Fibroblast of villous mesenchyme (primary cell): Measurements from ENCODE around the gene ADCY9. TPM values are rescaled to one million over a fixed set of nuclear protein-coding genes. Genes with fewer than 3 reads are reported as not detected.
"Not testable (repeated sequence)": the region's sequence is repeated elsewhere in the genome, so short reads cannot be mapped to it uniquely, and the experiment has no call there.

Source experiments
- DNase-seq: peaks from one replicate; pipeline ENCODE4 v3.0.0-alpha.2; 2010; ENCODE audit warnings: low read depth
- H3K4me3 ChIP-seq: 2 replicates; pipeline ENCODE4 v1.5.1; 2011; ENCODE audit warnings: low read depth, mild to moderate bottlenecking, low read length
- total RNA-seq: library from RNA; depleted of rRNA; stranded (reverse); fragments of >200 nt; gene quantifications from 2 replicates; pipeline ENCODE4 v1.2.3, GENCODE V29; 2012
- TF ChIP-seq, protein P1 (sequence below): IDR thresholded peaks from 2 replicates; pipeline ENCODE4 v1.5.1; 2012; ENCODE audit warnings: low read depth, mild to moderate bottlenecking, low read length; ENCODE audit not compliant: insufficient read depth

ADCY9 gene
- total RNA-seq, 1 donor, result 38.0 TPM

DNA sequence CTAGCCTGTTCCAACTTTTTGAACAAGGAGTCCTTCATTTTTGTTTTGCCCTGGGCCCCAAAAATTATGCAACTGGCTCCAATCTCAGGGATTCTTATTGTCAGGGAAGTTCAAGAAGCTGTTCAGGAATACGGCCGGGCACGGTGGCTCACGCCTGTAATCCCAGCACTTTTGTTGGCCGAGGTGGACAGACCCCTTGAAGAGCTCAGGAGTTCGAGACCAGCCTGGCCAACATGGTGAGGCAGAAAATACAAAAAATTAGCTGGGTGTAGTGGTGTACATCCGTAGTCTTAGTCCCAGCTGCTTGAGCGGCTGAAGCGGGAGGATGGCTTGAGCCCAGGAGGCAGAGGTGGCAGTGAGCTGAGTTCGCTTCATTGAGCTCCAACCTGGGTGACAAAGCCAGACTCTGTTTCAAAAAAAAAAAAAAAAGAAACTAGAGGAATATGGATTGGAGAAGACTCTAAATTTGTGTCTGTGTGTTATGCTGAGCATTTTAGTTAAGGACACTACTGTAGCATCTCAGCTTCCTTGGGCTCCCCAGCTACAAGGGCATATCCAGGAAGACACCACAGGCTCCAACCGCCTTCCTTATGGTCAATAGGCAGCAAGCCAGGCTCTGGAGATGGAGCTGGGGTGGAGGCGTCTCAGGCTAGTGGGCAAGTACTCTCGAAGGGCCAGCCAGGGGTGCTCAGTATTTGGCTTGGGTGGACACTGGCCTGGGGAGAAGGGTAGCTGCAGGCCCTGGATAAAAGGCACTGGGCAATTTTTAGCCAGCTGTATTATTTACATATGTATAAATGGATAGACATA lies 179.0 kb downstream of the ADCY9 start:
- H3K4me3 ChIP-seq, result no peak overlapping the region
- TF ChIP-seq, protein P1, sequence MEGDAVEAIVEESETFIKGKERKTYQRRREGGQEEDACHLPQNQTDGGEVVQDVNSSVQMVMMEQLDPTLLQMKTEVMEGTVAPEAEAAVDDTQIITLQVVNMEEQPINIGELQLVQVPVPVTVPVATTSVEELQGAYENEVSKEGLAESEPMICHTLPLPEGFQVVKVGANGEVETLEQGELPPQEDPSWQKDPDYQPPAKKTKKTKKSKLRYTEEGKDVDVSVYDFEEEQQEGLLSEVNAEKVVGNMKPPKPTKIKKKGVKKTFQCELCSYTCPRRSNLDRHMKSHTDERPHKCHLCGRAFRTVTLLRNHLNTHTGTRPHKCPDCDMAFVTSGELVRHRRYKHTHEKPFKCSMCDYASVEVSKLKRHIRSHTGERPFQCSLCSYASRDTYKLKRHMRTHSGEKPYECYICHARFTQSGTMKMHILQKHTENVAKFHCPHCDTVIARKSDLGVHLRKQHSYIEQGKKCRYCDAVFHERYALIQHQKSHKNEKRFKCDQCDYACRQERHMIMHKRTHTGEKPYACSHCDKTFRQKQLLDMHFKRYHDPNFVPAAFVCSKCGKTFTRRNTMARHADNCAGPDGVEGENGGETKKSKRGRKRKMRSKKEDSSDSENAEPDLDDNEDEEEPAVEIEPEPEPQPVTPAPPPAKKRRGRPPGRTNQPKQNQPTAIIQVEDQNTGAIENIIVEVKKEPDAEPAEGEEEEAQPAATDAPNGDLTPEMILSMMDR, result no peak
- DNase-seq, result no peak

DNA sequence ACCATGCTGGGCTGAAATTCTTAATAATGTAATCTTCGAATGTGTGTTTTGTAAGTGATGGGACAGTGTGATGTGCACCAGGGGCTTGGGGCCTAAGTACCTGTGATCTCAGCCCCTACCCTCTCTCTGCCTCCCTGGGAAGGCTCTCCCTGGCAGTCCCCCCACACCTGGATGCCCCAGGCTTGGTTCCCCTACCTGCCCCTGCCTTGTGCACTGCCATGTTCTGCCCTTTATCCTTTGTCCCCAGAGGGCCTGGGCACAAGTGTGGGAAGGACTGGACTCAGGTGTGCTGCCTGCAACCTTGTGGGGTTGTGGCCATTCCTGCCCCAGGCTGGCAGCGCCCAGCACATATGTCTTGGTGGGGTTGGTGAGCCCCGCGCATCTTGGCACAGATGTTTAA lies 180.3 kb downstream of the ADCY9 start:
- no peak for DNase-seq
- H3K4me3 ChIP-seq, result no peak overlapping the region
- TF ChIP-seq, protein P1, result no peak

DNA sequence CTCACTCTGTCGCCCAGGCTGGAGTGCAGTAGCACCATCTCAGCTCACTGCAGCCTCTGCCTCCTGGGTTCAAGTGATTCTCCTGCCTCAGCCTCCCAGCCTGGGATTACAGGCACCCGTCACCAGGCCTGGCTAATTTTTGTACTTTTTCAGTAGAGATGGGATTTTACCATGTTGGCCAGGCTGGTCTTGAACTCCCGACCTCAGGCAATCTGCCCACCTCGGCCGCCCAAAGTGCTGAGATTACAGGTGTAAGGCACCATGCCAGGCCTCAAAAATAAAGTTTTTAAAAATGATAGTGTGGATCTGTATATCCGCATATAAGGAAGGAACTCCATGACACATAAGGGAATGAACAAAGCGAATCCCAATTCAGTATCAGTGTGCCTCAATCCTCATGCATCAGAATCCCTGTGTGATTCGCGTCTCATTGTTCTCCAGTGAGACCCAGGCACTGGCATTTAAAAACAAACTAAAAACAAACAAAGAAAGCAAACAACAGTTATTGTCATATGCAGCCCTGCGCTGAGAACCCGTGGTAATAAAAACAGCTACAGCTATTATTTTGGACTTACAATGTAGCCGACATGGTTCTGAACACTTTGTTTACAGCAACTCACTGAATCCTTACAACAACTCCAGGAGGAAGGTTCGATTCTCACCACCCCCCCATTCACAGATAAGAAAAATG lies 181.6 kb downstream of the ADCY9 start:
- TF ChIP-seq, protein P1, result no peak
- no peak overlapping the region for H3K4me3 ChIP-seq
- DNase-seq, result no peak

DNA sequence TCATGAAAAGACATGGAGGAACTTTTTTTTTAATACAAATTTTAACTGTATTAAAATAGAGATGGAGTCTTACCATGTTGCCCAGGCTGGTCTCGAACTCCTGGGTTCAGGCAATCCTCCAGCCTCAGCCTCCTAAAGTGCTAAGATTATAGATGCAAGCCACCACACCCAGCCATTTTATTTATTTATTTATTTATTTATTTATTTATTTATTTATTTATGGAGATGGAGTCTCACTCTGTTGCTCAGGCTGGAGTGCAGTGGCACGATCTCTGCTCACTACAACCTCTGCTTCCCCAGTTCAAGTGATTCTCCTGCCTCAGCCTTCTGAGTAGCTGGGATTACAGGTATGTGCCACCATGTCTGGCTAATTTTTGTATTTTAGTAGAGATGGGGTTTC lies 189.1 kb downstream of the ADCY9 start:
- not testable (repeated sequence) for H3K4me3 ChIP-seq, DNase-seq

DNA sequence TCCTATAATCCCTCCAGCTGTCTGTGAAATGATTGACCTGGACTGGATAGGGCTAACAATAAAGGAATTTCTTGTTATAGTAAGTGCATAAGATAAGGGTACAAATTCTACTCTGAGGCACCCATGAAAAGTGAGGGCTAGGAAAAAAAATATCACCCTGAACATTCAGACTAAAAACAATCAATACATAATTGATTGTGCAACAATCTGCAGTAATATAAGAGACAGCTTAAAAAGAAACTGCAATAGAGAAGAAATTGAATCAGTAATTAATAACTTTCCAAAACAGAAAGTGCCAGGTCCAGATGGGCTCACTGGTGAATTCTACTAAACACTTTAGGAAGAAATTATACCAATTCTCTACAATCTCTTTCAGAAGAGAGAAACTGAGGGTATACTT lies 191.5 kb downstream of the ADCY9 start:
- no peak overlapping the region for H3K4me3 ChIP-seq
- TF ChIP-seq, protein P1, result no peak
- DNase-seq, result no peak

DNA sequence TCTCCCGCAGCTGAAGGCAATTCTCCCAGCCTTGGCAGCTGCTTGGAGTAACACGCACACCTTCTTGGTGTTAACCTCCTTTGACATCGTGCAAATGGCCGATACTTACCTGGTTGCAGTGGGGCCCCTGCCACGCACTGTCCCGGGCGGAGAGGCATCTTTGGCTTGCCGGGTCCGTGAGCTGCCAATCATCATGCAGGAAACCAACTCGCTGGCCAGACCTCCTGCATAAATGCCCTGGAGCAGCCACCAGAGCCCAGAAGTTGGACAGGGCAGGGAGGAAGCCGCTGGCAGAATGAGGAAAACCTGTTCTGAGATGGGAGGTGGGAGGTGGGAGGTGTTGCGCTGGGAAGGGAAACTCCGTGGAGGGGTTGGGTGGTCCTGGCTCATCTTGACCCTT lies 194.0 kb downstream of the ADCY9 start:
- TF ChIP-seq, protein P1, result no peak
- no peak overlapping the region for H3K4me3 ChIP-seq
- no peak for DNase-seq

DNA sequence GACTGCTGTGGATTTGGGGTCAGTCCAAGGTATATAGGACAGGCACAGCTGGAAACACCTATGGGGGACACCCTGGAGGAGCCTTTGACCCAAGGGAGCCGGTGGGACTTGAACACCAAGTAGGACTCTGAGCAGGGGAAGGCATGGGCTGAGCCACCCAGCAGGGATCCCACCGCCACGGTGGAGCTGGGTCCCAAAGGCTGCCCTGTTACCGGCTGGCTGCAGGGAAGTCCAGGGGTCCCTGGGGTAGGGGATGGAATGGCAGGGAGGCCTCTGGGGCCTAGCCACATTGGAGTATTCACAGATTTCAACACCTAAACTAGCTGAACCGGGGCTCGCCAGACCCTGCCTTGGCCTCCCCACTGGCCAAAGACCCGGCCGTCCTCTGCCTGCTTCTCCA lies 196.0 kb downstream of the ADCY9 start:
- H3K4me3 ChIP-seq, result no peak overlapping the region
- no peak for DNase-seq
- TF ChIP-seq, protein P1, result no peak
